MM.1S (cell line): ENCODE results near the gene FOSB.

Experiments
- DNase-seq: peaks from one replicate; pipeline ENCODE4 v3.0.0-alpha.2; 2015
- H2AFZ ChIP-seq: fragments of 300-600 bp; sonication (generic); 2 replicates; pipeline ENCODE4 v1.6.0; 2016; ENCODE audit warnings: antibody characterized with exemption, low read length
- H3F3A ChIP-seq: fragments of 300-600 bp; sonication (generic); 2 replicates; pipeline ENCODE4 v1.6.1; 2016; ENCODE audit warnings: mild to moderate bottlenecking, antibody characterized with exemption, low read length, moderate library complexity, mixed read lengths; ENCODE audit not compliant: insufficient read depth
- H3K27ac ChIP-seq: fragments of 300-600 bp; sonication (generic); 2 replicates; pipeline ENCODE4 v1.5.1; 2016; ENCODE audit warnings: mild to moderate bottlenecking, low read length
- H3K27me3 ChIP-seq: fragments of 300-600 bp; sonication (generic); replicated peaks from 2 replicates; pipeline ENCODE4 v1.6.0; 2016; ENCODE audit warnings: low read length; ENCODE audit not compliant: insufficient read depth
- H3K36me3 ChIP-seq: fragments of 300-600 bp; sonication (generic); replicated peaks from 2 replicates; pipeline ENCODE4 v1.6.1; 2016; ENCODE audit warnings: mild to moderate bottlenecking, low read length, mixed read lengths; ENCODE audit not compliant: insufficient read depth
- H3K4me1 ChIP-seq: fragments of 300-600 bp; sonication (generic); 2 replicates; pipeline ENCODE4 v1.6.1; 2016; ENCODE audit warnings: low read length, mixed read lengths
- H3K4me2 ChIP-seq: fragments of 300-600 bp; sonication (generic); 2 replicates; pipeline ENCODE4 v1.6.0; 2016; ENCODE audit warnings: low read depth, low read length
- H3K4me3 ChIP-seq: fragments of 300-600 bp; sonication (generic); 2 replicates; pipeline ENCODE4 v1.5.1; 2016; ENCODE audit warnings: low read length, mixed read lengths
- H3K79me2 ChIP-seq: fragments of 300-600 bp; sonication (generic); 2 replicates; pipeline ENCODE4 v1.6.1; 2016; ENCODE audit warnings: mixed run types, low read length, mixed read lengths
- H3K9ac ChIP-seq: fragments of 300-600 bp; sonication (generic); 2 replicates; pipeline ENCODE4 v1.6.1; 2016; ENCODE audit warnings: low read length, mixed read lengths
- H3K9me2 ChIP-seq: fragments of 300-600 bp; sonication (generic); replicated peaks from 2 replicates; pipeline ENCODE4 v1.6.1; 2016; ENCODE audit warnings: mild to moderate bottlenecking, low read length, mixed read lengths; ENCODE audit not compliant: insufficient read depth
- H3K9me3 ChIP-seq: fragments of 300-600 bp; sonication (generic); replicated peaks from 2 replicates; pipeline ENCODE4 v1.6.1; 2016; ENCODE audit warnings: mild to moderate bottlenecking, low read length, mixed read lengths; ENCODE audit not compliant: insufficient read depth
- H4K20me1 ChIP-seq: fragments of 300-600 bp; sonication (generic); 2 replicates; pipeline ENCODE4 v1.6.1; 2016; ENCODE audit warnings: mild to moderate bottlenecking, low read length, moderate library complexity, mixed read lengths; ENCODE audit not compliant: insufficient read depth
- CTCF ChIP-seq: fragments of 300-600 bp; sonication (generic); IDR thresholded peaks from 2 replicates; pipeline ENCODE4 v1.5.1; 2016; ENCODE audit warnings: antibody characterized with exemption, low read length, mixed read lengths
- EZH2 ChIP-seq: fragments of 300-600 bp; sonication (generic); optimal IDR thresholded peaks from 2 replicates; pipeline ENCODE3; 2017; ENCODE audit warnings: low read depth, mild to moderate bottlenecking, antibody characterized with exemption, low read length, mixed read lengths
- EZH2phosphoT487 ChIP-seq: fragments of 300-600 bp; sonication (generic); IDR thresholded peaks from 2 replicates; pipeline ENCODE4 v1.6.1; 2018; ENCODE audit warnings: antibody characterized with exemption, low read length

FOSB gene

GRCh38 chr19:45511074-45511473 is 43.3 kb downstream of the FOSB start:
- no peaks in the 10 kb centered on the region for H3K9me2 ChIP-seq
- no peaks in the 10 kb centered on the region for H3K9me3 ChIP-seq
- no peaks in the 10 kb centered on the region for H4K20me1 ChIP-seq
- H3K4me3 ChIP-seq = no peak overlapping the region
- H3K36me3 ChIP-seq = no peaks in the 10 kb centered on the region
- no peak overlapping the region for H3K4me2 ChIP-seq
- no peak overlapping the region for H3K9ac ChIP-seq
- no peak for TF ChIP-seq EZH2phosphoT487
- no peak for TF ChIP-seq CTCF
- no peak for TF ChIP-seq EZH2
- peaks cover 14% of the 10 kb centered on the region for H3K4me1 ChIP-seq
- H3K27me3 ChIP-seq = no peaks in the 10 kb centered on the region
- no peak for DNase-seq
- no peak overlapping the region for H2AFZ ChIP-seq
- peaks cover 4% of the 10 kb centered on the region for H3F3A ChIP-seq
- H3K79me2 ChIP-seq = peaks cover 69% of the 10 kb centered on the region
- H3K27ac ChIP-seq = no peak overlapping the region

- peaks cover 14% of the 10 kb centered on the region for H3K4me1 ChIP-seq
- no peaks in the 10 kb centered on the region for H3K9me3 ChIP-seq
- peaks cover 4% of the 10 kb centered on the region for H3F3A ChIP-seq
- H2AFZ ChIP-seq = no peak overlapping the region
- no peaks in the 10 kb centered on the region for H4K20me1 ChIP-seq
- TF ChIP-seq EZH2 = no peak
- TF ChIP-seq EZH2phosphoT487 = no peak
- no peak for TF ChIP-seq CTCF
- H3K9ac ChIP-seq = no peak overlapping the region
- H3K36me3 ChIP-seq = no peaks in the 10 kb centered on the region
- H3K27me3 ChIP-seq = no peaks in the 10 kb centered on the region
- peaks cover 62% of the 10 kb centered on the region for H3K79me2 ChIP-seq
- no peak overlapping the region for H3K27ac ChIP-seq
- no peak overlapping the region for H3K4me2 ChIP-seq
- no peaks in the 10 kb centered on the region for H3K9me2 ChIP-seq
- no peak overlapping the region for H3K4me3 ChIP-seq
- DNase-seq = no peak
These were observed 45.2 kb downstream of the FOSB start for GRCh38 chr19:45512881-45513483.

- H3K9me3 ChIP-seq = no peaks in the 10 kb centered on the region
- no peak overlapping the region for H2AFZ ChIP-seq
- H3K4me3 ChIP-seq = no peak overlapping the region
- no peaks in the 10 kb centered on the region for H3K36me3 ChIP-seq
- H3K9ac ChIP-seq = no peak overlapping the region
- no peak for DNase-seq
- TF ChIP-seq EZH2 (no peak), EZH2phosphoT487 (no peak), CTCF (no peak)
- peaks cover 13% of the 10 kb centered on the region for H3K4me1 ChIP-seq
- H3K9me2 ChIP-seq = no peaks in the 10 kb centered on the region
- H3K4me2 ChIP-seq = no peak overlapping the region
- no peaks in the 10 kb centered on the region for H3F3A ChIP-seq
- H3K27me3 ChIP-seq = no peaks in the 10 kb centered on the region
- peaks cover 48% of the 10 kb centered on the region for H3K79me2 ChIP-seq
- no peaks in the 10 kb centered on the region for H4K20me1 ChIP-seq
- H3K27ac ChIP-seq = no peak overlapping the region
These were observed 46.7 kb downstream of the FOSB start for GRCh38 chr19:45514376-45515051.
